Measurements from ENCODE around the gene C10orf143. TPM values are rescaled to one million over a fixed set of nuclear protein-coding genes. Genes with fewer than 3 reads are reported as not detected.

The C10orf143 gene
- 1 to 10 TPM in 3 of 4 donors, under 1 TPM in 1; 0.38 to 3.9 (median 3.3) TPM for total RNA-seq

DNA sequence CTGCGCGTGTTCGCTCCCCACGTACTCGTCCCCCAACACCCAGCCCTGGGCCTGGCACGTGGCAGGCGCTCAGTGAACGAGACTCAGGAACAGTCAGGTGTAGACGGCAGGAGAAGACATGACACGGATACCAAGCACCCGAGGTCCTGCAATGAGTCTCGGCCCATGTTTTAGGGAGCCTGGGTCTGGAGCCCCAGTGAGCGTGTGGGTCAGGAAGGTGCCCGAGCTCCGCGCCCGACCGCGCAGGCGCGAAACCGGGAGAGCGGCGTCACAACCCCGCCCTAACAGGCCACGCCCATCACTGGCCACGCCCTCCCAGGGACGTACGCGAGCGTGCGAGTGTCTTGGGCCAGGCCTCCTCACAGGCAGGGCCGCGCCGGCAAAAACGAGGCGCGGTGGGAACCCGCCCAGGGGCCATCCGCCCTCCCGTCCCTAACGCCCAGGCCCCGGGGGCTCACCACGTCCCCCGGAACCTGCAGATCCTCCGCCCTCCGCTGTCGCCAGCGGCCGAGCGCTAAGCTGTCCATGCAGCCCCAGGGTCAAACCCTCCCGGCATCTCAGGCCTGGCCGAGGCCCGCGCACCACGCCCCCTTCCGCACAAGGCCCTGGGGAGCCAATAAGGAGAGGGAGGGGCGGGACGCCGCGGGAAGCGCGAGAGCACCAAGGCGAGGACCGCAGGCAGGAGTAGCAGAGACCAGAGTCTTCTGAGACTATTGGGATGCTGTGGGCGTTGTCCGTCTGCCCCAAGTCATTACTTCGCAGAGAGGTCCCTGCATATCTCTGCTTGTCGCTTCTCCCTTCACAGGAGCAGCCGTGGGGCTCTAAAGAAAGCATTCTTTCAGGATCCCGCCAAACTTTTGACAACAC is at the start of gene C10orf143:
C10orf143 (minus strand) TSS at position 585 of the 867 bp plus-strand sequence; CDS start at position 527, 58 bp downstream.
- DNase-seq (ENCODE audit: low spot score in 2 of 2) = peak; percentile 97 to 99
- TF ChIP-seq POLR2A (IDR thresholded peaks at IDR 0.05) = peak in 1 of 2 donors; percentile 37
- TF ChIP-seq, protein P1, sequence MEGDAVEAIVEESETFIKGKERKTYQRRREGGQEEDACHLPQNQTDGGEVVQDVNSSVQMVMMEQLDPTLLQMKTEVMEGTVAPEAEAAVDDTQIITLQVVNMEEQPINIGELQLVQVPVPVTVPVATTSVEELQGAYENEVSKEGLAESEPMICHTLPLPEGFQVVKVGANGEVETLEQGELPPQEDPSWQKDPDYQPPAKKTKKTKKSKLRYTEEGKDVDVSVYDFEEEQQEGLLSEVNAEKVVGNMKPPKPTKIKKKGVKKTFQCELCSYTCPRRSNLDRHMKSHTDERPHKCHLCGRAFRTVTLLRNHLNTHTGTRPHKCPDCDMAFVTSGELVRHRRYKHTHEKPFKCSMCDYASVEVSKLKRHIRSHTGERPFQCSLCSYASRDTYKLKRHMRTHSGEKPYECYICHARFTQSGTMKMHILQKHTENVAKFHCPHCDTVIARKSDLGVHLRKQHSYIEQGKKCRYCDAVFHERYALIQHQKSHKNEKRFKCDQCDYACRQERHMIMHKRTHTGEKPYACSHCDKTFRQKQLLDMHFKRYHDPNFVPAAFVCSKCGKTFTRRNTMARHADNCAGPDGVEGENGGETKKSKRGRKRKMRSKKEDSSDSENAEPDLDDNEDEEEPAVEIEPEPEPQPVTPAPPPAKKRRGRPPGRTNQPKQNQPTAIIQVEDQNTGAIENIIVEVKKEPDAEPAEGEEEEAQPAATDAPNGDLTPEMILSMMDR (IDR thresholded peaks at IDR 0.05) = no peak
- 0% methylated on average over 30 to 37 of the region's 71 CpGs for WGBS, 2 donors
- H3K4me3 ChIP-seq (ENCODE audit: low read depth, poor library complexity, severe bottlenecking) = peak within 1 kb of the TSS; percentile 58
- intact Hi-C loops (cut with DNase I; ENCODE audit: low total_unique reads) = no loop called here

DNA sequence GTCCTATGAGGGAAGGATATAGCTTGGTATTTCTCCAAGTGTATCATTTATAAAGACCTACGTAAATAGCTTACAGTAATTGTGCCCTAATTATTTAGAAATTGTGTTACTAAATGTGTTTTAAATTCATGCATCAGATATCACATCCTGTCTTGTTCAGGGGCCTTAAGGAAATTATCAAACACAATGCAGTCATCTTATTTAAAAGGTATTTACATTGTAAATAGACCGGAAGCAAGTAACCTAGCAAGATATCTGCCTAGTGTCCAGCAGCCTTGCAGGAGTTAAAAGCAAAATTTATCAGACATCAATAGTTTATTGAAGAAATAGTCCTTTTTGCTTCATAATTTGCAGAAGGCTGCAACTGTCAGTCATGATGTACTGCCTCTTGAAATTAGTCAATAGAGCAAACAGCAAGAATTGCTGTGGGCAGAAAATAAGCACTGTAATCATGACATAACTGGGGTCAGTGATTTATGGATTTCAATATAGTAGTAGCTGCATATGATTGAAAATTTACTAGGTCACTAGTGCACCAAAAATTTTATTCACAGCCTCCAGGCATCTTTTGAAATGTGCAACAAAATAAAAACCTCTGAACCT is 48.7 kb upstream of the C10orf143 start:
- 83 to 88% methylated on average over 2 of the region's 2 CpGs for whole genome bisulfite sequencing, 2 donors
- TF ChIP-seq, protein P1 (IDR thresholded peaks at IDR 0.05) = no peak
- TF ChIP-seq POLR2A (IDR thresholded peaks at IDR 0.05) = no peak
- no peak for DNase-seq (ENCODE audit: low spot score in 2 of 2)
- intact Hi-C loops (cut with DNase I; ENCODE audit: low total_unique reads) = no loop called here
- H3K4me3 ChIP-seq (ENCODE audit: low read depth, poor library complexity, severe bottlenecking) = no peak overlapping the region

DNA sequence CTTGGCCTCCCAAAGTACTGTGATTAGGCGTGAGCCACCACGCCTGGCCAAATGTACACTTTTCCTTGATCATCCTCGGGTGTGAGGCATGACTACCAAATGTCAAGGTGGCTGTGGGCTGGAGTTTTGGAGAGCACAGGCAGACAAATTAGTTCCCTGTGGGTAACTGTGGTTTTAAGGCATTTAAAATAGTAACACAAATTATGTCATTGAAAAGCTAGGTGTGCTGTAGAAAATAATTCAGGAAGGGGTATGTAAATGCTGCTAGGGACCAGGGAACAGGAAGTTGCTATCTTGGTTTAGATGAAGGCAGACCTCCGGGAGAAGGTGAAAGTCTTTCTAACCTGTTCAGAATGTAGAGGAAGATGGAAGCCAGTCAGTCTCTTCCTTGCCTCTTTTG is 35.4 kb upstream of the C10orf143 start:
- TF ChIP-seq POLR2A (IDR thresholded peaks at IDR 0.05) = no peak
- TF ChIP-seq, protein P1 (IDR thresholded peaks at IDR 0.05) = no peak
- no peak for DNase-seq (ENCODE audit: low spot score in 2 of 2)
- intact Hi-C loops (cut with DNase I; ENCODE audit: low total_unique reads) = no loop called here
- no peak overlapping the region for H3K4me3 ChIP-seq (ENCODE audit: low read depth, poor library complexity, severe bottlenecking)
- WGBS, 2 donors = 85 to 93% methylated on average over 4 of the region's 4 CpGs

DNA sequence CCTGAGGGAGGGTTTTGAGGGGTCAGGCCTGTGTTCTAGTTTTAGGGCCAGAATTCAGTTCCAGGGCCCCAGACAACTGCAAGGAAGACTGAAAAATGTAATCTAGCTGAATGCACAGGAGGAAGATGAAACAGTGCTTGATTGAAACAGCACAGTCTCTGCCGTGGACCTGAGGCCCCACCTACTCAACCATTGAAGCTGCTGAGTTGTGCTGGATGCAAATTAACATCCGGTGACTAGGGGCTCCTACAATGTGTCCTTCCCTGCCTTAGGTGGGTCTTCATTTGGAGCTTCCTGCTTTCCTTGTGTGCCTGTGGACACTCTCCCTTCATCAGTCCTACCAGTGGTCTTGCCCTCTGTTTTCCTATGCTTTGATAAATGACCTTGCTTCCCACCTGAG is 31.2 kb upstream of the C10orf143 start:
- intact Hi-C loops (cut with DNase I; ENCODE audit: low total_unique reads) = no loop called here
- no peak for DNase-seq (ENCODE audit: low spot score in 2 of 2)
- 49 to 61% methylated on average over 2 of the region's 2 CpGs for WGBS, 2 donors
- TF ChIP-seq, protein P1 (IDR thresholded peaks at IDR 0.05) = no peak
- TF ChIP-seq POLR2A (IDR thresholded peaks at IDR 0.05) = no peak
- no peak overlapping the region for H3K4me3 ChIP-seq (ENCODE audit: low read depth, poor library complexity, severe bottlenecking)

DNA sequence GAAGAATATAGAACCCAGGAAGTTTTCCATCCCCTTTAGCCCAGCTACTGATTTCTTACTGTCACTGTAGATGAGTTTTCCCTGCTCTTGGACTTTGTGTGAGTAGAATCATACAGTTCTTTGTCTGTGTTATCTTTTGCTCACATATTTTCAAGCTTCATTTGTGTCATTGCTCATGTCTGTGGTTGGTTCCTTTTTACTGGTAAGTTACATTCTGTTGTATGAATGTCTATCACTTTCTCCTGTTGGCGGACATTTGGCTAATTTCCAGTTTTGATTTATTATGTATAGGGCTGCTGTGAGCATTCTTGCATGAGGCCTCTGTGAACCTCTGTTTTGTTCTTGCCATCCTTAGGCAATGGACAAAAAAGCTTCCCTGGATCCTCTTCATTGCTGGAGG is 30.8 kb upstream of the C10orf143 start:
- intact Hi-C loops (cut with DNase I; ENCODE audit: low total_unique reads) = no loop called here
- no peak for DNase-seq (ENCODE audit: low spot score in 2 of 2)
- no peak overlapping the region for H3K4me3 ChIP-seq (ENCODE audit: low read depth, poor library complexity, severe bottlenecking)
- TF ChIP-seq, protein P1 (IDR thresholded peaks at IDR 0.05) = no peak
- TF ChIP-seq POLR2A (IDR thresholded peaks at IDR 0.05) = no peak
- 42 to 47% methylated on average over 1 of the region's 1 CpG for WGBS, 2 donors

Measured in lower leg skin (tissue), 4 donors.